ENCODE measurements around the gene ATP8B4.

DNA sequence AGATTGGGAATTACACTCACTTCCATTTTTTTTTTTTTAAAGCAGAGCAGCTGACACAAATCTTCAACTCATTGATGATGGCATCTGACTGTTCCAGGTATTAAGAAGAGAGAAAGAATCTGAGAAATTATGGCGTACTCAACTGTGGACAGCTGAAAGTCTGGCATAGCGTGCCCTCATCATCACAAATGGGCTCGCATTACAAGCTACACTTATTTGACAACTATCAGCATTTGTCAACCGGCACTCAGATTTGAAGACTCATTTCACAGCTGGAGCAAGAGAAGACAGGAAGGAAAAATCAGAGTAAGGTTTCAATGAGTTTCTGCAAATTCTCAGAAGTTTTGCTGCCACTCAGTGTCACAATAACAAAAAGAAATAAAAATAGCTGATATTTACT, 235.9 kb downstream of the ATP8B4 start:
- TF ChIP-seq POLR2A (IDR thresholded peaks at IDR 0.05): no peak
- TF ChIP-seq, protein P1, sequence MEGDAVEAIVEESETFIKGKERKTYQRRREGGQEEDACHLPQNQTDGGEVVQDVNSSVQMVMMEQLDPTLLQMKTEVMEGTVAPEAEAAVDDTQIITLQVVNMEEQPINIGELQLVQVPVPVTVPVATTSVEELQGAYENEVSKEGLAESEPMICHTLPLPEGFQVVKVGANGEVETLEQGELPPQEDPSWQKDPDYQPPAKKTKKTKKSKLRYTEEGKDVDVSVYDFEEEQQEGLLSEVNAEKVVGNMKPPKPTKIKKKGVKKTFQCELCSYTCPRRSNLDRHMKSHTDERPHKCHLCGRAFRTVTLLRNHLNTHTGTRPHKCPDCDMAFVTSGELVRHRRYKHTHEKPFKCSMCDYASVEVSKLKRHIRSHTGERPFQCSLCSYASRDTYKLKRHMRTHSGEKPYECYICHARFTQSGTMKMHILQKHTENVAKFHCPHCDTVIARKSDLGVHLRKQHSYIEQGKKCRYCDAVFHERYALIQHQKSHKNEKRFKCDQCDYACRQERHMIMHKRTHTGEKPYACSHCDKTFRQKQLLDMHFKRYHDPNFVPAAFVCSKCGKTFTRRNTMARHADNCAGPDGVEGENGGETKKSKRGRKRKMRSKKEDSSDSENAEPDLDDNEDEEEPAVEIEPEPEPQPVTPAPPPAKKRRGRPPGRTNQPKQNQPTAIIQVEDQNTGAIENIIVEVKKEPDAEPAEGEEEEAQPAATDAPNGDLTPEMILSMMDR (IDR thresholded peaks at IDR 0.05): no peak
